Gastroesophageal sphincter (tissue), 3 donors: ENCODE data around the gene CLCA4.

Experiments
- EP300 ChIP-seq: sonication (generic); formaldehyde crosslinking; IDR thresholded peaks from one replicate; pipeline ENCODE4 v1.6.1; 2017; ENCODE audit warnings: antibody characterized with exemption, mild to moderate bottlenecking
- POLR2A ChIP-seq, 2 donors: fragments of 450-650 bp; IDR thresholded peaks; one replicate each; pipeline ENCODE4 v1.6.1; 2017; ENCODE audit warnings: antibody characterized with exemption in 2 of 2, mild to moderate bottlenecking in 2 of 2, moderate library complexity in 1 of 2
- TF ChIP-seq, protein P1 (sequence below), 4 experiments: fragments of 200-600 bp in 2 of 4; fragments of 450-650 bp in 2 of 4; sonication (generic) in 1 of 4; IDR thresholded peaks; one replicate each; pipeline ENCODE4 v1.5.1; 2017 to 2019; ENCODE audit warnings: antibody characterized with exemption in 4 of 4, mild to moderate bottlenecking in 2 of 4, moderate library complexity in 2 of 4

DNA sequence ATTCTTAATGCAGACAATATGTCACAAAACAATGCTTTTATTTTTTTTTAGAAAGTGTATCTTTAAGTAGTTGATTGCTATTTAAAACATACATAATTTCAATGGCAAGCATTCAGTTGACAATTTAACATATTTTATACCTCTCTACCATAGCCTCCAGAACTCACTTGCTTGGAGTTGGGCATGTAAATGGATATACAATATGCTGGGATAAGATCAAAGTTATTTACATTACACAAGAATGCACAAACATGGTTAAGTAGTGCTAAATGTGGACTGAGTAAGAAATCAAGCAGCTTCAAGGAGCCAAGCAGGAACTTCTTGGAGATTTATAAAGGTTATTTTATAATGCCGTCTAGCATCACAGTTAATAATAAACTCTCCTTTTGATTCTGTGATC, 17.0 kb downstream of the CLCA4 start:
- TF ChIP-seq, protein P1, sequence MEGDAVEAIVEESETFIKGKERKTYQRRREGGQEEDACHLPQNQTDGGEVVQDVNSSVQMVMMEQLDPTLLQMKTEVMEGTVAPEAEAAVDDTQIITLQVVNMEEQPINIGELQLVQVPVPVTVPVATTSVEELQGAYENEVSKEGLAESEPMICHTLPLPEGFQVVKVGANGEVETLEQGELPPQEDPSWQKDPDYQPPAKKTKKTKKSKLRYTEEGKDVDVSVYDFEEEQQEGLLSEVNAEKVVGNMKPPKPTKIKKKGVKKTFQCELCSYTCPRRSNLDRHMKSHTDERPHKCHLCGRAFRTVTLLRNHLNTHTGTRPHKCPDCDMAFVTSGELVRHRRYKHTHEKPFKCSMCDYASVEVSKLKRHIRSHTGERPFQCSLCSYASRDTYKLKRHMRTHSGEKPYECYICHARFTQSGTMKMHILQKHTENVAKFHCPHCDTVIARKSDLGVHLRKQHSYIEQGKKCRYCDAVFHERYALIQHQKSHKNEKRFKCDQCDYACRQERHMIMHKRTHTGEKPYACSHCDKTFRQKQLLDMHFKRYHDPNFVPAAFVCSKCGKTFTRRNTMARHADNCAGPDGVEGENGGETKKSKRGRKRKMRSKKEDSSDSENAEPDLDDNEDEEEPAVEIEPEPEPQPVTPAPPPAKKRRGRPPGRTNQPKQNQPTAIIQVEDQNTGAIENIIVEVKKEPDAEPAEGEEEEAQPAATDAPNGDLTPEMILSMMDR (IDR thresholded peaks at IDR 0.05) = no peak
- TF ChIP-seq POLR2A (IDR thresholded peaks at IDR 0.05) (no peak), EP300 (no peak)
